Panc1 (cell line): ENCODE measurements around the gene EXOC3L4.

ENCODE experiments used
- CTCF ChIP-seq: fragments of 450-650 bp; IDR thresholded peaks from 2 replicates; pipeline ENCODE4 v1.5.1; 2017; ENCODE audit warnings: mild to moderate bottlenecking
- POLR2AphosphoS5 ChIP-seq: IDR thresholded peaks from 2 replicates; pipeline ENCODE4 v1.6.1; 2012; ENCODE audit warnings: mild to moderate bottlenecking, low read depth, low read length, moderate library complexity

GRCh38 chr14:103115845-103116572, 21.5 kb downstream of the EXOC3L4 start:
- TF ChIP-seq CTCF (no peak), POLR2AphosphoS5 (no peak)
